Neuronal stem cell (in vitro differentiated cells): ENCODE data around the gene PCSK9.

Experiments
- DNase-seq: peaks from one replicate; pipeline ENCODE4 v3.0.0-alpha.2; 2013; ENCODE audit warnings: low spot score
- H2AFZ ChIP-seq: one replicate; pipeline ENCODE4 v1.6.1; 2013; ENCODE audit warnings: mild to moderate bottlenecking, low read length, inconsistent platforms
- H2AK5ac ChIP-seq: 2 replicates; pipeline ENCODE4 v1.6.1; 2013; ENCODE audit warnings: low read depth, mild to moderate bottlenecking, inconsistent platforms, low read length, moderate library complexity, mixed read lengths
- H2BK120ac ChIP-seq: 2 replicates; pipeline ENCODE4 v1.6.1; 2013; ENCODE audit warnings: low read depth, mild to moderate bottlenecking, inconsistent platforms, low read length, moderate library complexity, mixed read lengths
- H2BK12ac ChIP-seq: one replicate; pipeline ENCODE4 v1.6.1; 2013; ENCODE audit warnings: low read length, inconsistent platforms
- H2BK15ac ChIP-seq: 2 replicates; pipeline ENCODE4 v1.6.1; 2013; ENCODE audit warnings: mild to moderate bottlenecking, low read length, inconsistent platforms, mixed read lengths
- H2BK5ac ChIP-seq: one replicate; pipeline ENCODE4 v1.6.1; 2013; ENCODE audit warnings: inconsistent platforms, mild to moderate bottlenecking, low read length, moderate library complexity
- H3K14ac ChIP-seq: one replicate; pipeline ENCODE4 v1.6.1; 2013; ENCODE audit warnings: low read length, inconsistent platforms
- H3K18ac ChIP-seq: 2 replicates; pipeline ENCODE4 v1.6.1; 2013; ENCODE audit warnings: low read length, inconsistent platforms
- H3K23ac ChIP-seq: 2 replicates; pipeline ENCODE4 v1.6.1; 2013; ENCODE audit warnings: low read depth, mild to moderate bottlenecking, mixed read lengths, low read length, inconsistent platforms; ENCODE audit not compliant: poor library complexity
- H3K27ac ChIP-seq: replicated peaks from 3 replicates; pipeline ENCODE4 v1.5.1; 2013; ENCODE audit warnings: low read length, inconsistent platforms
- H3K27me3 ChIP-seq, 3 experiments: 2 replicates each; pipeline ENCODE4 v1.6.1; 2013; ENCODE audit warnings: low read length in 3 of 3, mild to moderate bottlenecking in 2 of 3, inconsistent platforms in 1 of 3, low read depth in 1 of 3, mixed read lengths in 1 of 3, moderate library complexity in 1 of 3; ENCODE audit not compliant: control insufficient read depth in 3 of 3, insufficient read depth in 3 of 3
- H3K36me3 ChIP-seq, 2 donors: replicated peaks in 1 of 2; 2 replicates each; pipeline ENCODE4 v1.6.1; 2013; ENCODE audit warnings: low read length in 2 of 2; ENCODE audit not compliant: control insufficient read depth in 2 of 2, insufficient read depth in 2 of 2
- H3K4ac ChIP-seq: 2 replicates; pipeline ENCODE4 v1.6.1; 2013; ENCODE audit warnings: inconsistent platforms, mild to moderate bottlenecking, low read length, moderate library complexity
- H3K4me1 ChIP-seq, 2 donors: 1 replicate in 1 of 2; 2 replicates in 1 of 2; pipeline ENCODE4 v1.6.1; 2013; ENCODE audit warnings: low read length in 2 of 2, low read depth in 1 of 2; ENCODE audit not compliant: control insufficient read depth in 2 of 2, insufficient read depth in 1 of 2
- H3K4me2 ChIP-seq: one replicate; pipeline ENCODE4 v1.6.1; 2013; ENCODE audit warnings: mild to moderate bottlenecking, low read length, inconsistent platforms; ENCODE audit not compliant: insufficient read depth, poor library complexity, severe bottlenecking
- H3K4me3 ChIP-seq, 2 donors: 2 replicates each; pipeline ENCODE4 v1.5.1; 2013; ENCODE audit warnings: low read length in 2 of 2, mild to moderate bottlenecking in 2 of 2, inconsistent platforms in 1 of 2, moderate library complexity in 1 of 2
- H3K79me1 ChIP-seq: one replicate; pipeline ENCODE4 v1.6.1; 2013; ENCODE audit warnings: low read depth, mild to moderate bottlenecking, inconsistent platforms, low read length, moderate library complexity
- H3K9ac ChIP-seq: one replicate; pipeline ENCODE4 v1.6.1; 2013; ENCODE audit warnings: mild to moderate bottlenecking, low read depth, low read length, inconsistent platforms; ENCODE audit not compliant: poor library complexity
- H3K9me3 ChIP-seq, 2 donors: replicated peaks in 1 of 2; 2 replicates each; pipeline versions ENCODE3 to v1.6.1; 2013; ENCODE audit warnings: low read length in 2 of 2, mild to moderate bottlenecking in 2 of 2, inconsistent platforms in 1 of 2, low read depth in 1 of 2, mixed read lengths in 1 of 2, moderate library complexity in 1 of 2; ENCODE audit not compliant: control insufficient read depth in 2 of 2, insufficient read depth in 1 of 2
- H4K8ac ChIP-seq: one replicate; pipeline ENCODE4 v1.6.1; 2013; ENCODE audit warnings: low read depth, mild to moderate bottlenecking, inconsistent platforms, low read length, moderate library complexity
- H4K91ac ChIP-seq: one replicate; pipeline ENCODE4 v1.6.1; 2013; ENCODE audit warnings: low read length, low read depth, mild to moderate bottlenecking, inconsistent platforms; ENCODE audit not compliant: poor library complexity
- WGBS, 2 donors: extraction: QIAGEN DNeasy Blood & Tissue Kit; methylation state at CpG; one replicate each; pipeline ENCODE4 v1.1.7; 2013; ENCODE audit warnings: missing lambda C conversion rate in 2 of 2, mixed read lengths in 1 of 2; ENCODE audit not compliant: insufficient read length in 2 of 2, insufficient replicate concordance in 1 of 2; ENCODE audit errors: extremely low coverage in 2 of 2; 5-methylcytosine and 5-hydroxymethylcytosine counted together

Gene PCSK9

DNA sequence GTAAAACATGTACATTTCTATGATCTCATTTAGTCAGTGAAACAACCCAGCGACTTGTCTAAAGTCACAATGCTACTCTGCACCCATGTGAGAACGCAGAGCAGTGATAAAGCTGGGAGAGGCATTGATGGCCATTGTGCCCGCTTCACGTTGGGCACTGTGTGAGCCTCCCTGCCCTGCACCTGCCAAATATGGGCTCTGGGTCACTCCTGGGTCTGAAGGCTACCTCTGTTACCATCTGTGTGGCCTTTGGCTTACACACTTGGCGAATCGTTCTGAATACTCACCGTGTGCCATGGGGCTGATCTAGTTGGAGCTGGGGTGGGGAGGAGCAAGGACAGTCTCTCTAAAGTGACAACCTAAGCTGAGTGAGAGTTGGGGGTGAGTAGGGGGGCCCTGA, 29.9 kb downstream of the PCSK9 start:
- no peak overlapping the region for H3K23ac ChIP-seq
- DNase-seq: no peak
- H3K27me3 ChIP-seq: no peaks in the 10 kb centered on the region
- H4K91ac ChIP-seq: no peak overlapping the region
- no peak overlapping the region for H4K8ac ChIP-seq
- H3K14ac ChIP-seq: no peak overlapping the region
- no peak overlapping the region for H3K27ac ChIP-seq
- no peak overlapping the region for H2BK12ac ChIP-seq
- peaks cover 44 to 84% of the 10 kb centered on the region in 2 donors for H3K36me3 ChIP-seq
- H3K9me3 ChIP-seq: no peaks in the 10 kb centered on the region
- no peak overlapping the region for H2BK15ac ChIP-seq
- peaks cover 0 to 1% of the 10 kb centered on the region in 2 donors for H3K4me1 ChIP-seq
- no peak overlapping the region for H2BK120ac ChIP-seq
- H3K4ac ChIP-seq: no peak overlapping the region
- no peak overlapping the region for H2AK5ac ChIP-seq
- no peak overlapping the region for H3K18ac ChIP-seq
- no peak overlapping the region for H3K9ac ChIP-seq
- H2BK5ac ChIP-seq: no peak overlapping the region
- no peak overlapping the region for H3K4me2 ChIP-seq
- WGBS, 2 donors: no CpG with 5 or more reads among the region's 7 CpGs
- H3K4me3 ChIP-seq: no peak overlapping the region
- H3K79me1 ChIP-seq: peaks cover under 1% of the 10 kb centered on the region
- no peak overlapping the region for H2AFZ ChIP-seq

DNA sequence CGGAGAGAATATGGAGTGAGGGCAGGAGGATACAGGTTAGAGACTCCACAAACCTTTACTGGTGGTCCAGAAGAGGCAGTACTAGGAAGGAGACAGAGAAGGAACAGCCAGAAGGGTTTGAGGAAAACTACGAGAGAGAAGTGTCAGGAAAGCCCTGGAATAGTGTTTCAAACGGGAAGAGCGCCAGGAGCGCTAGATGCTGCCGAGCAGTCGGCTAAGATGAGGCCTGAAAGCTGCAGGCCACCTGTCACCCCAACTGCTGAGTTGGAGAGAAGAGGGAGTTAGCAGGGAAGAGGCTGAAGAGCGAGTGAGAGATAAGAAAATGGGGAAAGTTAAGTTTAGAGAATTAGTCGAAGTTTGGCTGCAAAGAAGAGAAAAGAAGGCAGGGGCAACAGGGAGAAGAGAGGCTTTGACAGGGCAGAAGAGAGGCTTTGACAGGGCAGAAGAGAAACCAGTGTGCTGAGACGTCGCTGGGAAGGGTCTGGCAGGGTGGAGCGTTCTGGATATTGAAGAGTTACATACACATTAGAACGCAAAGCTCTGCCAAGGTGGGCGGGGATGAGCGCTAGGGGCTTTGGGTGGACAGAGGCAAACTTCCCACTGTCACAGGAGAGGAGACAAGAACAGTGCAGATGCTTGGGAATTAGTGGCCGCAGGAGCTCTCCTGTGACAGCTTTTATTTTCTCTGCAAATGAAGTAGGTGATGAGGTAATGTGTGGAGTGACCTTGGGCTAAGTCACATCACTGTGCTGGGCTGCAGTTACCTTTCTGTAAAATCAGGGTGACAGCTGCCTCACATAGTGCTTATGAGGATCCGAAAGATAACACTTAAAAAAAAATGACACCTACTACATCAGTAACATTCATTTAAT, 31.2 kb downstream of the PCSK9 start:
- no peak overlapping the region for H3K4me3 ChIP-seq
- H2BK12ac ChIP-seq: no peak overlapping the region
- no peak overlapping the region for H3K4ac ChIP-seq
- H4K8ac ChIP-seq: no peak overlapping the region
- no peak overlapping the region for H2AFZ ChIP-seq
- no peak overlapping the region for H3K14ac ChIP-seq
- no peak overlapping the region for H3K23ac ChIP-seq
- no peak overlapping the region for H2BK5ac ChIP-seq
- peak overlapping the region; percentile 32 for H2BK120ac ChIP-seq
- H3K79me1 ChIP-seq: no peaks in the 10 kb centered on the region
- H3K27ac ChIP-seq: no peak overlapping the region
- H3K4me2 ChIP-seq: no peak overlapping the region
- no peak overlapping the region for H4K91ac ChIP-seq
- H2BK15ac ChIP-seq: no peak overlapping the region
- H3K9ac ChIP-seq: no peak overlapping the region
- no peaks in the 10 kb centered on the region for H3K9me3 ChIP-seq
- no peaks in the 10 kb centered on the region for H3K27me3 ChIP-seq
- no peak for DNase-seq
- peaks cover 0 to 1% of the 10 kb centered on the region in 2 donors for H3K4me1 ChIP-seq
- H2AK5ac ChIP-seq: no peak overlapping the region
- H3K36me3 ChIP-seq: peaks cover 48 to 96% of the 10 kb centered on the region in 2 donors
- 100% methylated on average over 2 of the region's 17 CpGs for WGBS, 2 donors
- no peak overlapping the region for H3K18ac ChIP-seq

DNA sequence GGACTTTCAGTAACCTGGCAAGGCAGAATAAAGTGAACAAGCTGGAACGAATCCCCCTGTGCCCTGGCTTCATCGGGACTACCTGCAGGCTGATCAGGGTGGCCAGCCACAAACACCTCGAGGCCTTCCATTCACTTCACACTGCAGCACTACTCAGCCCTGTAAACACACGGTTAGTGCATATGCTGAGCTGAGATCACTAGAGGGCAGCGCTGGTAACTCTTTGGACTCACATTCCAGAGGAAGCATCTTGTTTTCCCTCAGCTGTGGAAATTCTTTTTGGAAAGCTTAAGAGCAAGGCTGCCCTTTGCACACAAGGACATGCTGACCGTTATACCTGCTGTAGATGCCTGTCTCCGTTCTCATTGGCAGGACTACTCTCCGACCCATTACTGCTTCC, 32.1 kb downstream of the PCSK9 start:
- Histone ChIP-seq H2AK5ac (no peak overlapping the region), H3K27ac (no peak overlapping the region)
- DNase-seq: peak; percentile 43

DNA sequence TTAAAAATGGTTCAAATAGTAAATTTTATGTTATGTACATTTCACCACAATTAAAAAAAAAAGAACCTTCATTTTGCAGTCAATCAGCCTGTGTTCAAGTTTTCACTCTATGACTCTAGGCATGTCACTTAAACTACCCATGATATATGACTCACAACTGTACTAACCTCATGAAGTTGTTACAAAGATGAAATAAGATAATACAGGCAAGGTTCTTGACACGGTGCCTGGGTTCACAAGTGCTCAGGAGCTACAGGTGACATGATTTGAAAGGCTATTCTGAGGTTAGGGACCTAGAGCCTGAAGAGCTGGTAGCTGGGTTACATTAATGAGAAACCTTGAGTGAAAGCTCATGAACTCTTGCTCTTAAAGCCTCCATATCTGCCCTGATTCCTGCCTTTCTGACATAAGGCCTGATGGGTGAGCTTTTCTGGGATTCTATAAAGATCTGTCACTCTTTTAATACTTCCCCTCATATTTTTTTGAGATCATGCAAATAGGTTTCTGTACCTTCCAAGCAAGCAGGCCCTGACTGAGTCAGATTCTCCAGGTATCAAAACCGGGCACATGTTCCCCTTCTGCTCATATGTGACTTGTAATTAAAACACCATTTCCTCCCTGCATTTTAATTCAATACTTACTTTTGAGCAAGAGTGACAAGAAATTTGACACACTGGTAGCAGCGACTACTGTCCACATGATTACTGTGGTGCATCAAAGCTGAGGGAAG, 34.0 kb downstream of the PCSK9 start:
- no peak overlapping the region for H2AK5ac ChIP-seq
- no peak for DNase-seq
- H3K23ac ChIP-seq: no peak overlapping the region
- no peak overlapping the region for H4K91ac ChIP-seq
- H3K27ac ChIP-seq: no peak overlapping the region
- H2AFZ ChIP-seq: no peak overlapping the region
- no peak overlapping the region for H4K8ac ChIP-seq
- H3K9ac ChIP-seq: no peak overlapping the region
- H3K36me3 ChIP-seq: peaks cover 40 to 98% of the 10 kb centered on the region in 2 donors
- no CpG with 5 or more reads among the region's 3 CpGs for WGBS, 2 donors
- H3K4me1 ChIP-seq: peaks cover 0 to 1% of the 10 kb centered on the region in 2 donors
- no peak overlapping the region for H2BK15ac ChIP-seq
- no peak overlapping the region for H2BK5ac ChIP-seq
- H2BK120ac ChIP-seq: no peak overlapping the region
- no peak overlapping the region for H3K18ac ChIP-seq
- H3K4me2 ChIP-seq: no peak overlapping the region
- no peak overlapping the region for H3K4me3 ChIP-seq
- H3K14ac ChIP-seq: no peak overlapping the region
- no peaks in the 10 kb centered on the region for H3K9me3 ChIP-seq
- no peak overlapping the region for H3K4ac ChIP-seq
- no peaks in the 10 kb centered on the region for H3K27me3 ChIP-seq
- no peak overlapping the region for H2BK12ac ChIP-seq
- no peaks in the 10 kb centered on the region for H3K79me1 ChIP-seq

More for the DNA sequence above, 32.1 kb downstream of the PCSK9 start:
- H3K4me1 ChIP-seq: peaks cover 0 to 1% of the 10 kb centered on the region in 2 donors
- no peak overlapping the region for H2AFZ ChIP-seq
- H3K4me2 ChIP-seq: no peak overlapping the region
- H2BK15ac ChIP-seq: no peak overlapping the region
- H2BK12ac ChIP-seq: no peak overlapping the region
- WGBS, 2 donors: no CpG with 5 or more reads among the region's 8 CpGs
- H3K18ac ChIP-seq: no peak overlapping the region
- H3K27me3 ChIP-seq: no peaks in the 10 kb centered on the region
- H3K9ac ChIP-seq: no peak overlapping the region
- no peak overlapping the region for H3K4ac ChIP-seq
- H2BK120ac ChIP-seq: no peak overlapping the region
- H3K14ac ChIP-seq: no peak overlapping the region
- no peak overlapping the region for H2BK5ac ChIP-seq
- H3K23ac ChIP-seq: no peak overlapping the region
- no peaks in the 10 kb centered on the region for H3K79me1 ChIP-seq
- H4K91ac ChIP-seq: no peak overlapping the region
- H3K4me3 ChIP-seq: no peak overlapping the region
- no peaks in the 10 kb centered on the region for H3K9me3 ChIP-seq
- H4K8ac ChIP-seq: no peak overlapping the region
- peaks cover 47 to 98% of the 10 kb centered on the region in 2 donors for H3K36me3 ChIP-seq
